Activated T-cell treated with anti-CD3 and anti-CD28 coated beads, Interleukin-2, amount 50 U/mL, for 48 hours (primary cell): ENCODE results near the gene ZNF778.
"Not testable (repeated sequence)": the region's sequence is repeated elsewhere in the genome, so short reads cannot be mapped to it uniquely, and the experiment has no call there.

Experiments
- DNase-seq, 2 experiments: peaks; one replicate each; pipeline ENCODE4 v3.0.0-alpha.2; 2020

ZNF778 gene

DNA sequence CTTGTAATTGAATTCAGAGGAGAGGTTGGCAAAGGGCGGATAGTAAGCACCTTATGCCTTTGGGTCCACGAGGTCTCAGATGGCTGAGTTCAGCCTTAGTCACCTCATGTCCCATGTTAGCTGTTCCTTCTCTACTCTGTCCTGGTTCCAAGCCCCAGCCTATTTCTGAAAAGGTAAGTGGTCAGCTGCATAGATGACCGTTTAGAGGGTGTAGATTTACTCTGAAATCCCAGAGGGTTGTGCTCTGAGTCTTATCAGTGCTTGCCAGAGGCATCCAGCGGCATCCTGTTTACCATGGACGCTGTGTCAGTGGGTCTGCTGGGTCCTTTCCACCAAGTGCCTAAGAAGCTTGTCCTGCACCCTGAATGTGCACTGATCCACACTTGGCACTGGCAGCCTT is 1.9 kb downstream of the ZNF778 start:
- no peak for DNase-seq

DNA sequence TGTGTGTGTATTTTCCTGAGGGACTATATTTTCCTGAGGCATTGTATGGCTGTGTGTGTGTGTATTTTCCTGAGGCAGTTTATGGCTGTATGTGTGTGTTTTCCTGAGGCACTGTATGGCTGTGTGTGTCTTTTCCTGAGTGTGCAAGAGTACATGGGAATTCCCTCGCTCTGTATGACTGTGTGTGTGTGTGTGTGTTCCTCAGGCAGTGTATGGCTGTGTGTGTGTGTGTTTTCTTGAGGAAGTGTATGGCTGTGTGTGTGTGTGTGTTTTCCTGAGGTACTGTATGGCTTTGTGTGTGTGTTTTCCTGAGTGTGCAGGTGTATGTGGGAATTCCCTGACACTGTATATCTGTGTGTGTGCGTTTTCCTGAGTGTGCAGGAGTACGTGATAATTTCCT is 4.1 kb downstream of the ZNF778 start:
- DNase-seq = no peak

DNA sequence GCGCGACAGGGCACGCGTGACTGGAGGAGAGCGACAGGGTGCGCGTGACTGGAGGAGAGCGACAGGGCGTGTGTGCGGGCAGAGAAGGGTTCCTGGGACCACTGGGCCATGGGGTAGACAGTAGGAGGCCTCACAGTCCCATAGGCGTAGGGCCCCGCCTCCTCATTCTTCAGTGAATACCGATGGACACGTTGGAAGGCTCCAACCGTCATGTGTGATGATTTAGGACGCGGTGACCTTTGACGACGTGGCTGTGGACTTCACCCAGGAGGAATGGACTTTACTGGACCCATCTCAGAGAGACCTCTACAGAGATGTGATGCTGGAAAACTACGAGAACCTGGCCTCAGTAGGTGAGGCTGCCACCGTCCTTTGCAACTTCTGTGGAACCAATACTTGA is 5.4 kb downstream of the ZNF778 start:
- DNase-seq = no peak

DNA sequence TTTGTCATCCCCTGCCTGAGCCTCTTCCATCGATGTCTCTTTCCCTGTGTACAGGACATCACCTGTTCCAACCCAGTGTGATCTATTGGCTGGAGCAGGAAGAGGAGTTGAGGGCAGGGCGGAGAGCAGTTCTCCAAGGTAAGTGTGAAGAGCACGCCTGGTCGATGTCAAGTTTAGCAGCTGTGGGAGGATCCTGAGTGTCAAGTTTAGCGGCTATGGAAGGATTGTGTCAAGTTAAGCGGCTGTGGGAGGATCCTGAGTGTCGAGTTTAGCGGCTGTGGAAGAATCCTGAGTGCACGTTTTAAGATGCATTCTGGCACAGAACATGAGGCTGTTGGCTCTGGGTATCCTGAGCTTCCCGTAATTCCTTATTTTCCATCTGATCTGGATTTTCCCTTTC is 7.2 kb downstream of the ZNF778 start:
- no peak for DNase-seq

DNA sequence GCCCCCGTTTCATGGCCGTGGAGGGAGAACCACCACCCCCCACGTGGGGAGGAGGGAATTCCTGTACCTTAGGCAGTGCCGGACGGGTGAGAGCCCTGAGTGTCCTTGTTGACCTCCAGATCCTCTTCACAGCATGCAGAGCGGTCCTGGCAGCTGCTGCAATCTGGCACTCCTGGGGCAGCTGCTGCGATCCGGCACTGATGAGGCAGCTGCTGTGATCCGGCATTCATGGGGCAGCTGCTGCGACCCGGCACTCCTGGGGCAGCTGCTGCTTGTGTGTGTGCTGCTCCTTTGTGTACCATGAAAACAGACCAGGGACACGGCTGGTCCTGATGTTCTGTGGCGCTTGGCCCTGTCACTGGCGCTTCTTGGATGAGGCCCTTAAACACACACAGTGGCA is 12.8 kb downstream of the ZNF778 start:
- no peak for DNase-seq

DNA sequence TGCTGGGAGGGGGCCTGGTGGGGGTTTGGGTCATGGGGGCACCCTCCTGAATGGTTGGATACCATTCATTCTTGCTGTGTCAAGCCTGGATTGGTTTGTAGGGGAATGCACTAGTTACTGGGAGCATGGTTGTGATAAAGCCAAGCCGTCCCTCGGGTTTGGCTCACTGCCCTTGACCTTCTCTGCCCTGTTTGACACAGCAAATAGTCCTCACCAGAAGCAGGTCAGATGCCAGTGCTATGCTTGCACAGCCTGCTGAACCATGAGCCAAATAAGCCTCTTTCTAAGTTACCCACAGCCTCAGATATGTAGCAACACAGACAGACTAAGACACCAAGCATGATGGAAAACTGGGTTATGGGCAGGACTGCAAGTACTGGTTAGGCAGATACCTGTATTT is 14.6 kb downstream of the ZNF778 start:
- no peak for DNase-seq

DNA sequence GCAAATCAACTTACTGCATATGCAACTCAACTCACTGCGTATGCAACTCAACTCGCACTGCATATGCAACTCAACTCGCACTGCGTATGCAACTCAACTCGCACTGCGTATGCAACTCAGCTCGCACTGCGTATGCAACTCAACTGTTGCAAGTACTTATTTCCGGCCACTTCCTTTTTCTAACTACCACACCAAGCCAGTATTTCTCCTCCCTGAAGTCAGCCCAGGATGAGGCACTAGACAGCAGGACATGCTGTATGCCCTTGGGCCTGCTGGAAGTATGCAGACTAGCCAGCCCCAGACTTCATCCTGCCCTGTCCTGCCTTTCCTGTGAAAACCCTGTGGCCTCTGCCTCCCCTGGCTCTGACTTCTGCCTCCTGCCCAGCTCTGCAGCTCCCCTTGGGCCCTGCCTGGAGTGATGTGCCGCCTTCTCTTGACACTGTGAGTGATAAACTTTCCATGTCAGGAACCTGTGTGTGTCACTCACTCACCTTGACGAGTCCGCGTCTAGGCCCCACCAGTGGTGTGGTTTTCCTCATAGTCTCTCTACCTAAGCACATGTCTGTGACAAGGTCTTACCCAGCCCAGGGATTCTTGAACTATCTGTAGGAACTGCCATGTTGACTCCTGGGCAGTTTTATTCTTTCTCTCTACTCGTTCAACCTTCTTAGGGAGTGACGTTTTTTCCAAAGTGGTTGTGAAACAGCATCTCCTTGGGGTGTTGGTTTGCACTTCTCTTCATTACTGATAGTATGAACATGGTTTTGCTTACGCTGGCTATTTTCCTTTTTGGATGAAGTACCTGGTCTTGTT is 16.4 kb downstream of the ZNF778 start:
- no peak for DNase-seq

DNA sequence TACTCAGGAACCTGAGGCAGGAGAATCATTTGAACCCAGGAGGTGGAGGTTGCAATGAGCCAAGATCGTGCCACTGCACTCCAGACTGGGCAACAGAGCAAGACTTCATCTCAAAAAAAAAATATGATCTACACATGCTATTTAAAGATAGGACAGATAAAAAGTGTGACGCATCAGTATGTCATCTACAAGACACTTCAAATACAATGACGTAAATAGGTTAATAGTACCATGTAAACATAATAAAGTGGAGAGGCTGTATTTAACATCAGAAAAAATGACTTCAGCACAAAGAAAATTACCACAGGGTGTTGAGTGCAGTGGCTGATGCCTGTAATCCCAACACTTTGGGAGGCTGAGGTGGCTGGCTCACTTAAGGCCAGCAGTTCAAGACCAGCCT is 20.2 kb downstream of the ZNF778 start:
- no peak for DNase-seq

DNA sequence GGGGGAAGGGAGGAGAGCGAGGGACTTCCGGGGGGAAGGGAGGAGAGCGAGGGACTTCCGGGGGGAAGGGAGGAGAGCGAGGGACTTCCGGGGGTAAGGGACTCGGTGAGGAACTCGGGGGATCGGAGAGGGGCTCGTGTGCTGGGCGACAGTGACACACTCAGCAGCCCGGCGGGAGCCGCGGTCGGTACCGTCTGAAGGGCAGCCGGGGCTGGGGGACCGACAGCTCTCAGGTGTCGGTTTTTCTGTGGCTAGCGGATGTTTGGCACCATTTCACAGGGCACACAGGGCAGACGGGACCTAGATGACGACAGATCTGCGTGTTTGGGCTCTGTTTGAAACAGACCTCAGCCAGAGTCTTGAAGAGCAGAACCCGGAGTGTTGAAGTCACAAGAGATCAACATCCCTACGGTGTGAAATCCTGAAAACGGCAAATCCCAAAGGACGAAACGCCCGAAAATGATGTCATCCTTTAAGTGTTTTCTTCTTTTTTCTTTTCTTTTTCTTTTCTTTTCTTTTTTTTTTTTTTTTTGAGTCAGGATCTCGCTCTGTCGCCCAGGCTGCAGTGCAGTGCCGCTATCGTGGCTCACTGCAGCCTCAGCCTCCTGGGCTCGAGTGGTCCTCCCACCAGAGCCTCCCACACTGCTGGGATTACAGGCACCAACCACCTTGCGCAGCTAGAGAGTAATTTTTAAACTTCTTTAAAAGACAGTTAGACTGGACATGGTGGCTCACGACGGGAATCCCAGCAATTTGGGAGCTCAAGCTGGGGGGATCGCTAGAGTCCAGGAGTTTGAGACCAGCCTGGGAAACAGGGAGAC is 23.9 kb downstream of the ZNF778 start:
- DNase-seq = peak; percentile 80 to 85

DNA sequence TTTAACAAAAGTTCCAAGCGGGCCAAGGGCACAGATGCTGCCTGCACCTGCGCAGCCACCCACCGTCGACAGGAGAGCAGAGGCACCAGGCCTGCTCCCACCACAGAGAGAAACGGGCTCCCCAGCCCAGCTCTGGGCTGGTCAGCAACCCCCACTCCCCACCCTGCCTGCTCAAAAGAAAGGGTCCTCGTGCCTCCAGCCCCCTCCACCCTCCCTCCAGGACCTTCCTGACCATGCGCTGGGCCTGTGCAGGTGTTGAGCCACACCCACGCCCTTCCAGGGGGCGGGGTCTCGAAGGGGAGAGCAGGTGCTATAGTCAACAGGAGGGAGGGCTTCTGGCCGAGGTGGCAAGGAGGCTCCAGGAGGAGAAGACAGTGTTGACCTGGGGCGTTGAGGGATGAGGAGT is 25.3 kb downstream of the ZNF778 start:
- DNase-seq = no peak

DNA sequence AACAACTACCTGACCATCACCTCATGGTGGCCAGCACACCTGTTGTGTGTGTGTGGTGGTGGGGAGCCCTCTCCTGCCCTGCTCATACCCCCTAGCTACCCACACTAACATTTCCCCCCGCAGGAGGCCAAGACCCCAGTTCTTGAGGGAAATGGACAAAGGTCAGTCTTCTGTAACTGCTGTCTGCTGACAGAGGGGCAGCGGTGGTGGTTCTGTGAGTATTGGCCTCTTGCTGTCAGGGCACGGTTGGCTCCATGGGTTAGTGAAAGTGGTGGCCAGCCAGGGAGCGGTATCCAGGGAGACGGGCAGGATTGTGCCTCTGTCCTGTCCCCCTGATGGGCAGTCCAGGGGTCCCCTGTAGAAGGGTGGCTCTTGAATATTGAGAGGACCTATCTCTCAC is 26.2 kb downstream of the ZNF778 start:
- no peak for DNase-seq

DNA sequence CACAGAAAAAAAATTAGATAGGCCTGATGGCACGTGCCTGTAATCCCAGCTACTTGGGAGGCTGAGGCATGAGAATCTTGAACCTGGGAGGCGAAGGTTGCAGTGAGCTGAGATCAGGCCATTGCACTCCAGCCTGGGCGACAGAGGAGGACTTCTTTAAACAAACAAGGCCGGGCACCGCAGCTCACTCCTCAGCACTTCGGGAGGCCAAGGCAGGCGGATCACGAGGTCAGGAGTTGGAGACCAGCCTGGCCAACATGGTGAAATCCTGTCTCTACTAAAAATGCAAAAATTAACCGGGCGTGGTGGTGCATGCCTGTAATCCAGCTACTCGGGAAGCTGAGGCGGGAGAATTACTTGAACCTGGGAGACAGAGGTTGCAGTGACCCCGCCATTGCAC is 26.8 kb downstream of the ZNF778 start:
- not testable (repeated sequence) for DNase-seq

DNA sequence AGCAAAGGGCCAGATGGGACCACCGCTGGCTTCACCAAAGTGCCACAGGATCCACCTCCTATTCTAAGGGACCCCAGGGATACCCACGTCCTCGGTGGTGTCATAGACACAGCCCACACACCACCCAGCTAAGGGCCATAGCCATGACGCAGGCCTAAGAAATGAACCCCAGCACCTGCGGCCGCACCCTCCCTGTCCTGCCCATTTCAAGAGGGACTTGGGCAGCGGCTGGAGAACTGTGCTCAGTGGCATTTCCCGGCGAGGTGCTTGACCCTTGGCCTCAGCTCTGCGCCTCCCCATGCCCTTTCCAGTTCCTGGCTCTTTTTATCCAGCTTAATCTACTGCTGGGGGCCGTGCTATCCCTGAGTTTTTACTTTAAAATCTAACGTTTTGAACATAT is 27.3 kb downstream of the ZNF778 start:
- DNase-seq = no peak

DNA sequence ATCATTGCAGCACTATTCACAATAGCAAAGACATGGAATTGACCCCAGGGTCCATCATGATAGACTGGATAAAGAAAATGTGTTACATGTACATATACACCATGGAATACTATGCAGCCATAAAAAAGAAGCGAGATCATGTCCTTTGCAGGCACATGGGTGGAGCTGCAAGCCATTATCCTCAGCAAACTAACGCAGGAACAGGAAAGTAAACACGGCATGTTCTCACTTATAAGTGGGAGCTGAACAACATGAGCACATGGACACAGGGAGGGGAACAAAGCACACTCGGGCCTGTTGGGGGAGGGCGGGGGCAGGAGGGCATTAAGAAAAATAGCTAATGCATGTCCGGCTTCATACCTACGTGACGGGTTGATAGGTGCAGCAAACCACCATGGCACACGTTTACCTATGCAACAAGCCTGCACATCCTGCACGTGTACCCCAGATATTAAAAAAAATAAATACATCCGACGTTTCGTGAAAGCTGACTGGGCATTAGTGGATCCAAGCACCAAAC is 28.9 kb downstream of the ZNF778 start:
- DNase-seq = no peak

DNA sequence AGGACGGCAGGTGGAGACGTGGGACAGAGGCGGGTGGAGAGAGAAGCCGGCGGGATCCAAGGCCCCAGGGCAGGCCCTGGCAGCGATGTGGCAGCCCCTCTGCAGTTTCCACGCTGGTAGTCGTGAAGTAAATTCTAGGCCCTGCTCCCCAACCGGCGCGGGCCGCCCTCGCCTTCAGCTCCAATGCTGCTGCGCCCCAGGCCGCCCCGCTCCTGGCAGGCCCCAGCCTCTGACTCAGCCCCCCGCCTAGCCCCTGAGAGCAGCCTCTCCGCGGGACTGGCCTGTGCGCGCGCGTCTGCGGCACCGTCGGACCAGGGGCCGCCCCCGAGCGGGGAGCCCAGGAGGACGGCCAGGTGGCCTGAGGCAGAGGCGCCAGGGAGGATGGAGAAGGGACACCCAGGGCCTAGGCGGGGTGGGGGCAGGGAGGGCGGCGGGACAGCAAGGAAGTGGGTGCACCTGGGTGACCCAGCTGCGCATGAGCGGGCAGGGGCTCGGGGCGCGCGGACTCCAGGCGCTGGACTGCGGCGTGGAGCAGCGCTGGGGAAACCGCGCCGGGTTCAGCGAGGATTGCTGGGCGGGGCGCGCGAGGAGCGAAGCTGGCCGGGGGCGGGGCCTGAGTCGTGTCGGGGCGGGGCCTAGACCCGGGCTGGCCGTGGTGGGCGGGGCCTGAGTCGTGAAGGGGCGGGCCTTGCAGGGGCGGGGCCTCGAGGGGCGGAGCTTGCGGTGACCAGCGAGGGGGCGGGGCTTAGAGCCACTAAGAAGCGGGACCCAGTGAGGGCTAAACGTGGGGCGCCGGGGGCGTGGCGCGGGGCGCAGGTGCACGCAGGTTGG is 29.6 kb downstream of the ZNF778 start:
- DNase-seq = peak; percentile 97 to 98

DNA sequence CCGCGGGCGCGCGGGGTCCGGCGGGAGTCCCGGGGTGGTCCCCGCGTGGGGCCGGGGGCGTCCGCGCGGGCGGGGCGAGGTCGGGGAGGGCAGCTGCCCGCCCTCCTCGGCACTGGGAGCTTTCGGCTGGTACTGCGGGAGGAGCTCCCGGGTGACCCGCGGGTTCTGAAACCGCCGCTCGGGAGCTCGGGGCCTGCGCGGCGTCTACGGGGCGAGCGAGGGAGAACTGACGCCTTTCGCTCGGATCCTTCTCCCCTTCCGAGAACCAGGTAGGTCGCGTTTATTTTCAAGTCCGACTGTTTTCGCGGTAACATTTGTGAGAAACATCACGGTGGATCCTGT is 30.2 kb downstream of the ZNF778 start:
- not testable (repeated sequence) for DNase-seq

DNA sequence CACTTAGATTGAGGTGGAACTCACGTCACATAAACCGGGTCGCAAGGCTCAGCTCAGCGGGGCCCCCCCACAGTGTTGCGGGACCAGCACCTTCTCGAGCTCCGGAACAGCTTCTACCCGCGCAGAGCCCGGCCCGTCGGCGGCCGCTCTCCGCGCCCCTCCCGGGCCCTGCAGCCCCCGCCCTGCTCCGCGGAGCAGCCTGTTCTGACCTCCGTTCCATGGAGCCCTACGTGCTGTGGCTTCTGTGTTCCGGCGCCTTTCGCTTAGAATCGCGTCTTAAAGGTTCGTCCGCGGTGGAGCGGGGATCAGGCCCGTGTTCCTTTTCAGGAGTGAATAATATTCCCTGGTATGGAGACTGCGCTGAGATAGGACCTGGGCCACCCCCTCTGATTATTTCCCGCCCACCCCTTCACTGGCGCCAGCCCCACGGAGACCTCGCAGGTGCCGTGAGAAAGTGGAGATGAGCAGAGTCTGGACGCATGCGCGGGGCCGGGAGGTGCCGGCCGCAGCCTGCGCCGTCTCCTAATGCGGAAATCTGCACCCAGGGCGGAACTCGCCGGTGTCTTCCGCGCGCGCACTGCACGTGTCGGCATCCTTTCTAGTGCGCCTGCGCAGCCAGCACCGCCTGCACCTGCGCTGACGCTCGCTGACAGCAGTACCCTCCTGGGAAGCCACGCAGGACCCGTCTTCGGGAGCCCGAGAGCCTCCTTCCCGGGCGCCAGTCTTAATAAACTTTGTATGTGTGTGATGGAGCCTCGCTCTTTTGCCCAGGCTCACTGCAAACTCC is 30.9 kb downstream of the ZNF778 start:
- DNase-seq = no peak

DNA sequence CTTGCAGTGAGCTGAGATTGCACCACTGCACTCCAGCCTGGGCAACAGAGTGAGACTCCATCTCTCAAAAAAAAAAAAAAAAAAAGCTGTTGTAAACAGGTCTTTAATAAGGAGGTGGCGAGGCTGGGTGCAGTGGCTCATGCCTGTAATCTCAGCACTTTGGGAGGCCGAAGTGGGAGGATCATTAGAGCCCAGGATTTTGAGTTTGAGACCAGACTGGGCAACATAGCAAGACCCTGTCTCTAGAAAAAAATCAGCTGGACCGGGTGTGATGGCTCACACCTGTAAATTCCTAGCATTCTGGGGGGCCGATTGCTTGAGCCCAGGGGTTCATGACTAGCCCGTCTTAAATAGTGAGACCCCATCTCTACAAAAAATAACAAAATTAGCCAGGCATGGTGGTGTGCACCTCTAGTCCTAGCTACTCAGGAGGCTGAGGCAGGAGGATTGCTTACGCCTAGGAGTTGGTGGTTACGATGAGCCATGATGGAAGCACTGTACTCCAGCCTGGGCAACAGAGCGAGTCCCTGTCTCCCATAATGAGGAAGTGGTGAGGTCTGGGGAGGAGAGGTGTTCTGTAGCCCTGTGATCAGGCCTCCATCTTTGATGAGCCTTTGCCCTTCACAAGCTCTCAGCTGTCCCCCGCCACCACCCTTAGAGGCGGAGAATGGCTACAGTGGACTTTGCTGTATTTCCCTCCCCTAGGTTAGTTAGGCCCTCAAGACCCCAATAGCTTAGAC is 36.2 kb downstream of the ZNF778 start:
- no peak for DNase-seq

DNA sequence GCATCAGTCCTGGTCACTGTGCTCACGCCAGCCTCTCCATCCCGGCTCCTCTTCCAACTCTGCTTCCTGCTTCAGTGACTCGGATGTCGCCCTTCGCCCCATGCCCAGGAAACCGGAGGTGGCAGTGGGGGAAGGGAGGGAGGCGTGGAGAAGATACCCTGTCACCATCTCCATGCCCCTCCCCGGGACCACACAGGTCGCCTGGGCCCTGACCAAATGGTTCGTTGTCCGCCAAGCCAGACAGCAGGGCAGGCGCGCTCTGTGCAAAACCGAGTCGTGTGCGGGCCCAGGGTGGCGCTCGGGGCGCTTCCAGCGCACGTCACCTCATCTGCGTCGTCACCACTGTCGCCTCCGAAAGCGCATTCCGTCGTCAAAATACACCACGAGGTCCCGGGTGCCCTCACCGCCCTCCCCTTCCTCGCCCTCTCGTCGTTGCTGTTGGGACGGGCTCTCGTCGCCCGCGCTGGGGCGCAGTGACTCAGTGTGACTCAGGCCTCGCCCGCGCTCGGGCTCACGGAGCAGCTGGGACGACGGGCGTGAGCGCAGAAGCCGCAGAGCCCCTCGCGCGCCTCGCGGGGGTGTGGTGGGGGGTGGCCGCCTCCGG is 39.2 kb downstream of the ZNF778 start:
- DNase-seq = peak; percentile 82 to 87

DNA sequence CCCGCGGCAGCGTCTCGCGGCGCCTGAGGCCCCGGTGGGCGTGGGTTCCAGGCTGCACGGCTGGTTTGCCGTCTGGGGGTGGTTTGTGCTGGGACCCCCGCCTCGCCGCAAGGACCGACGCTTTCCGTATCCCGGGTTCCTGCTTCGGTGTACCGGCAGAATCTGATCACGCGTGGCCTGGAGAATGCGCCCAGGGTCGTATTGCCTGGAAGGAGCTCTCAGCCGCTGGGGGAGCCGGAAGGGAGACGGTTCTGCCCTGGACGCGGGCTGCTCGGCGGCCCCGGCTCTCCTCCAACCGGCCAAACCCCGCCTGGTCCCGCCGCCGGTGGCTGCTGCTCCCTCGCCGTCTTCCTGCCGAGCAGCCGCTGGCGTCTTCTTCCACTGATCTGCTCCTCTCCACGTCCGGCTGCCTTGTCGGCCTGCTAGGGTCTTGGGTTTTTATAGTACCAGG is 39.8 kb downstream of the ZNF778 start:
- DNase-seq = peak in 1 of 2 experiments; percentile 39
